HL-60 (cell line): Measurements from ENCODE around the gene RPS5.
A peak's percentile ranks its signal among the peaks of the same experiment; 100 is the strongest.

Experiments used
- DNase-seq, 2 experiments: peaks; one replicate each; pipeline ENCODE4 v3.0.0-alpha.2; 2010 to 2020; ENCODE audit warnings: low read depth in 1 of 2, low spot score in 1 of 2
- H3K27ac ChIP-seq: fragments of 250-450 bp; sonication (Bioruptor Pico); replicated peaks from 2 replicates; pipeline ENCODE4 v1.5.1; 2020; ENCODE audit warnings: mild to moderate bottlenecking, moderate library complexity
- H3K27me3 ChIP-seq: fragments of 250-450 bp; sonication (Bioruptor Pico); 2 replicates; pipeline ENCODE4 v1.5.1; 2021; ENCODE audit warnings: mild to moderate bottlenecking, moderate library complexity; ENCODE audit not compliant: insufficient read depth, poor library complexity, severe bottlenecking
- H3K4me3 ChIP-seq: replicated peaks from 2 replicates; pipeline ENCODE4 v1.5.1; 2011; ENCODE audit warnings: mild to moderate bottlenecking, control low read depth, low read length; ENCODE audit not compliant: insufficient read depth
- CTCF ChIP-seq: IDR thresholded peaks from one replicate; pipeline ENCODE4 v1.5.1; 2011; ENCODE audit warnings: low read length, control low read depth, inconsistent platforms; ENCODE audit not compliant: insufficient read depth
- GABPA ChIP-seq: IDR thresholded peaks from 2 replicates; pipeline ENCODE4 v1.6.1; 2012; ENCODE audit warnings: low read depth
- POLR2AphosphoS5 ChIP-seq: IDR thresholded peaks from 2 replicates; pipeline ENCODE4 v1.6.1; 2012; ENCODE audit warnings: low read depth
- SPI1 ChIP-seq: IDR thresholded peaks from 2 replicates; pipeline ENCODE4 v1.6.1; 2012; ENCODE audit warnings: low read depth, mild to moderate bottlenecking, borderline replicate concordance
- TF ChIP-seq, protein P1 (sequence below): IDR thresholded peaks from 2 replicates; pipeline ENCODE4 v1.6.1; 2012; ENCODE audit warnings: low read depth; ENCODE audit not compliant: insufficient replicate concordance

RPS5 gene

GRCh38 chr19:58407658-58408151 is 20.6 kb downstream of the RPS5 start:
- Histone ChIP-seq H3K4me3 (peak overlapping the region; percentile 83), H3K27ac (peak overlapping the region; percentile 93), H3K27me3 (no peaks in the 10 kb centered on the region)
- TF ChIP-seq CTCF (no peak), POLR2AphosphoS5 (no peak), SPI1 (no peak), GABPA (no peak)
- TF ChIP-seq, protein P1, sequence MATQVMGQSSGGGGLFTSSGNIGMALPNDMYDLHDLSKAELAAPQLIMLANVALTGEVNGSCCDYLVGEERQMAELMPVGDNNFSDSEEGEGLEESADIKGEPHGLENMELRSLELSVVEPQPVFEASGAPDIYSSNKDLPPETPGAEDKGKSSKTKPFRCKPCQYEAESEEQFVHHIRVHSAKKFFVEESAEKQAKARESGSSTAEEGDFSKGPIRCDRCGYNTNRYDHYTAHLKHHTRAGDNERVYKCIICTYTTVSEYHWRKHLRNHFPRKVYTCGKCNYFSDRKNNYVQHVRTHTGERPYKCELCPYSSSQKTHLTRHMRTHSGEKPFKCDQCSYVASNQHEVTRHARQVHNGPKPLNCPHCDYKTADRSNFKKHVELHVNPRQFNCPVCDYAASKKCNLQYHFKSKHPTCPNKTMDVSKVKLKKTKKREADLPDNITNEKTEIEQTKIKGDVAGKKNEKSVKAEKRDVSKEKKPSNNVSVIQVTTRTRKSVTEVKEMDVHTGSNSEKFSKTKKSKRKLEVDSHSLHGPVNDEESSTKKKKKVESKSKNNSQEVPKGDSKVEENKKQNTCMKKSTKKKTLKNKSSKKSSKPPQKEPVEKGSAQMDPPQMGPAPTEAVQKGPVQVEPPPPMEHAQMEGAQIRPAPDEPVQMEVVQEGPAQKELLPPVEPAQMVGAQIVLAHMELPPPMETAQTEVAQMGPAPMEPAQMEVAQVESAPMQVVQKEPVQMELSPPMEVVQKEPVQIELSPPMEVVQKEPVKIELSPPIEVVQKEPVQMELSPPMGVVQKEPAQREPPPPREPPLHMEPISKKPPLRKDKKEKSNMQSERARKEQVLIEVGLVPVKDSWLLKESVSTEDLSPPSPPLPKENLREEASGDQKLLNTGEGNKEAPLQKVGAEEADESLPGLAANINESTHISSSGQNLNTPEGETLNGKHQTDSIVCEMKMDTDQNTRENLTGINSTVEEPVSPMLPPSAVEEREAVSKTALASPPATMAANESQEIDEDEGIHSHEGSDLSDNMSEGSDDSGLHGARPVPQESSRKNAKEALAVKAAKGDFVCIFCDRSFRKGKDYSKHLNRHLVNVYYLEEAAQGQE = no peak
- no peak for DNase-seq

- H3K27me3 ChIP-seq = no peaks in the 10 kb centered on the region
- H3K27ac ChIP-seq = peak within 1 kb of the TSS; percentile 93
- peak within 1 kb of the TSS; percentile 83 for H3K4me3 ChIP-seq
- peak; percentile 92 to 98 for DNase-seq
- TF ChIP-seq SPI1 (no peak), GABPA (peak; percentile 71), POLR2AphosphoS5 (0 out of 2 replicates have a peak, but pooled peaks have one; percentile 79), CTCF (no peak)
- TF ChIP-seq, protein P1 = peak; percentile 43
Observed at GRCh38 chr19:58408152-58409009, 21.3 kb downstream of the RPS5 start, which contains the start of gene ZNF584. Gene ZNF584 (plus strand): TSS chr19:58408649. CDS start chr19:58409148, 499 bp downstream.

DNA sequence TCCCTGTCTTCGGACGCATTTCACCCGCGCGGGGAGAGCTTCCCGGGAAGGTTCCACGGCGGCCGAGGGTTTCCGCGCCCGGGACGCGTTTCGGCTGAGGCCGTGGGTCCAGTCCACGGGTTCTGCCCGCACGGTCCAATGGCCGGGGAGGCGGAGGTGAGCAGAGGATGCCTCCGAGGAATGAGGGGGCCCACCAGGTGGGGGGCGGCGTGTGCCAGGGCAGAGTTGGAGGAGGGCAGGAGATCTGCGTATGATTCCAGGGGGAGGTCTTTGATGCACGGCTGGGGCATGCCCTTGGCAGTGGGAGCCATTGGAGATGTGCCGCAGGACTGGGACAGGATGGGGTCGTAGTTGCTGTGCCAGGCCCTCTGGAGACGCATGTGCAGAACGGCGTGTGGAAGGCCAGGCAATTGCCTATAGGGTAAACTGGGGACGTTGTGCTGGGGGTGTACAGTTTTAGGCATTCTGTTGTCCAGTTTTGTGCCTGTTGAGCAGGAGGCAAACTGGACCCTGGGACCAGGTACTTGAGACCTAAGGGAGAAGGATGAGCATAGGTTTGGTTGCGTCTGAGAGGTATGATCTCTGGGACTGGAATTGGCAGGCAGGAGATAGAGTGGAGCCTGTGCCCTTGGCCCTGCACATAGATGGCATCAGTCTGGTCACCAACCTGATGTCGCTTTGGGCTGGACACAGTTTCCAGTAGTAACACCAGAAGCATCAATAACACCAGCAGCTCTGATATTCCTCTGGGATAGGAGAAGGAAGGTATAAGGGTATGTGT is 22.1 kb downstream of the RPS5 start:
- peak overlapping the region; percentile 93 for H3K27ac ChIP-seq
- no peaks in the 10 kb centered on the region for H3K27me3 ChIP-seq
- peak overlapping the region; percentile 83 for H3K4me3 ChIP-seq
- peak in 1 of 2 experiments; percentile 54 for DNase-seq
- no peak; the same call in 1 of the 2 replicates for TF ChIP-seq POLR2AphosphoS5
- no peak for TF ChIP-seq SPI1

GRCh38 chr19:58416604-58417003 is 29.5 kb downstream of the RPS5 start:
- DNase-seq = no peak
- Histone ChIP-seq H3K27ac (no peak overlapping the region), H3K4me3 (no peak overlapping the region), H3K27me3 (no peaks in the 10 kb centered on the region)
- no peak for TF ChIP-seq GABPA
- TF ChIP-seq CTCF = no peak
